SK-N-SH treated with all-trans-retinoic acid at 6 μM for 48 hours (cell line): ENCODE results near the gene LARGE1.

Source experiments
- ATAC-seq: fragments of 200-7000 bp; cut with Tn5 transposase; 3 replicates; pipeline ENCODE4 v1.9.1; 2020; ENCODE audit warnings: mild to moderate bottlenecking, moderate library complexity
- ARNTL ChIP-seq: fragments of 450-650 bp; formaldehyde crosslinking; IDR thresholded peaks from 2 replicates; pipeline ENCODE4 v1.5.0; 2020; ENCODE audit warnings: low read depth, mild to moderate bottlenecking, moderate library complexity, borderline replicate concordance
- BACH2 ChIP-seq: fragments of 250-450 bp; sonication (Bioruptor Pico); IDR thresholded peaks from 2 replicates; pipeline ENCODE4 v1.9.0; 2021; ENCODE audit warnings: mild to moderate bottlenecking, borderline replicate concordance
- CSDC2 ChIP-seq: fragments of 250-450 bp; sonication (Bioruptor Pico); IDR thresholded peaks from 2 replicates; pipeline ENCODE4 v1.5.0; 2020; ENCODE audit warnings: mild to moderate bottlenecking, moderate library complexity
- CSRNP3 ChIP-seq: fragments of 250-450 bp; sonication (Bioruptor Pico); IDR thresholded peaks from 2 replicates; pipeline ENCODE4 v1.5.1; 2021; ENCODE audit warnings: mild to moderate bottlenecking, moderate library complexity
- ESRRG ChIP-seq: fragments of 250-450 bp; sonication (Bioruptor Pico); IDR thresholded peaks from 2 replicates; pipeline ENCODE4 v1.6.1; 2021; ENCODE audit warnings: mild to moderate bottlenecking
- GLIS3 ChIP-seq: fragments of 250-450 bp; sonication (Bioruptor Pico); IDR thresholded peaks from 2 replicates; pipeline ENCODE4 v1.5.0; 2020; ENCODE audit warnings: mild to moderate bottlenecking, moderate library complexity
- ISL1 ChIP-seq: fragments of 250-450 bp; sonication (Bioruptor Pico); IDR thresholded peaks from 2 replicates; pipeline ENCODE4 v2.1.2; 2022; ENCODE audit warnings: mild to moderate bottlenecking, moderate library complexity
- OSR1 ChIP-seq: fragments of 250-450 bp; sonication (Bioruptor Pico); IDR thresholded peaks from 2 replicates; pipeline ENCODE4 v1.8.0; 2022; ENCODE audit warnings: moderate library complexity, mild to moderate bottlenecking, inconsistent platforms
- PPARA ChIP-seq: fragments of 250-450 bp; sonication (Bioruptor Pico); IDR thresholded peaks from 2 replicates; pipeline ENCODE4 v1.5.0; 2020; ENCODE audit warnings: mild to moderate bottlenecking, borderline replicate concordance
- RARB ChIP-seq: fragments of 250-450 bp; sonication (Bioruptor Pico); IDR thresholded peaks from 2 replicates; pipeline ENCODE4 v1.8.0; 2021; ENCODE audit warnings: mild to moderate bottlenecking, moderate library complexity
- SNAI2 ChIP-seq: fragments of 250-450 bp; sonication (Bioruptor Pico); IDR thresholded peaks from 2 replicates; pipeline ENCODE4 v1.5.0; 2020; ENCODE audit warnings: mild to moderate bottlenecking, moderate library complexity
- TOX ChIP-seq: fragments of 250-450 bp; sonication (Bioruptor Pico); IDR thresholded peaks from 2 replicates; pipeline ENCODE4 v1.8.0; 2021; ENCODE audit warnings: mild to moderate bottlenecking, moderate library complexity, borderline replicate concordance
- ZC3H10 ChIP-seq: fragments of 250-450 bp; sonication (Bioruptor Pico); IDR thresholded peaks from 2 replicates; pipeline ENCODE4 v1.5.1; 2021; ENCODE audit warnings: mild to moderate bottlenecking, moderate library complexity
- ZFP3 ChIP-seq: fragments of 250-450 bp; sonication (Bioruptor Pico); IDR thresholded peaks from 2 replicates; pipeline ENCODE4 v1.5.0; 2020; ENCODE audit warnings: mild to moderate bottlenecking, moderate library complexity
- ZFP30 ChIP-seq: fragments of 450-650 bp; formaldehyde crosslinking; IDR thresholded peaks from 2 replicates; pipeline ENCODE4 v1.5.0; 2022; ENCODE audit warnings: mild to moderate bottlenecking, moderate library complexity
- ZNF565 ChIP-seq: fragments of 450-650 bp; formaldehyde crosslinking; conservative IDR thresholded peaks from 2 replicates; pipeline ENCODE4 v1.5.0; 2020; ENCODE audit warnings: low read depth, mild to moderate bottlenecking, moderate library complexity
- ZNF70 ChIP-seq: fragments of 450-650 bp; formaldehyde crosslinking; IDR thresholded peaks from 2 replicates; pipeline ENCODE4 v1.5.0; 2020; ENCODE audit warnings: mild to moderate bottlenecking, moderate library complexity
- ZNF8 ChIP-seq: fragments of 450-650 bp; formaldehyde crosslinking; IDR thresholded peaks from 2 replicates; pipeline ENCODE4 v1.5.0; 2020; ENCODE audit warnings: mild to moderate bottlenecking, moderate library complexity
- TF ChIP-seq, protein P1 (sequence below): fragments of 250-450 bp; sonication (Bioruptor Pico); IDR thresholded peaks from 2 replicates; pipeline ENCODE4 v1.5.0; 2020; ENCODE audit warnings: mild to moderate bottlenecking, moderate library complexity
- TF ChIP-seq, protein P2 (sequence below): fragments of 250-450 bp; sonication (Bioruptor Pico); IDR thresholded peaks from 2 replicates; pipeline ENCODE4 v1.5.1; 2020; ENCODE audit warnings: low read depth, mild to moderate bottlenecking, moderate library complexity
- TF ChIP-seq, protein P3 (sequence below): fragments of 250-450 bp; sonication (Bioruptor Pico); IDR thresholded peaks from 2 replicates; pipeline ENCODE4 v1.8.0; 2021; ENCODE audit warnings: low read depth, mild to moderate bottlenecking, moderate library complexity, borderline replicate concordance
- TF ChIP-seq, protein P4 (sequence below): fragments of 250-450 bp; sonication (Bioruptor Pico); IDR thresholded peaks from 2 replicates; pipeline ENCODE4 v1.8.0; 2020; ENCODE audit warnings: mild to moderate bottlenecking, moderate library complexity, borderline replicate concordance

LARGE1 gene

DNA sequence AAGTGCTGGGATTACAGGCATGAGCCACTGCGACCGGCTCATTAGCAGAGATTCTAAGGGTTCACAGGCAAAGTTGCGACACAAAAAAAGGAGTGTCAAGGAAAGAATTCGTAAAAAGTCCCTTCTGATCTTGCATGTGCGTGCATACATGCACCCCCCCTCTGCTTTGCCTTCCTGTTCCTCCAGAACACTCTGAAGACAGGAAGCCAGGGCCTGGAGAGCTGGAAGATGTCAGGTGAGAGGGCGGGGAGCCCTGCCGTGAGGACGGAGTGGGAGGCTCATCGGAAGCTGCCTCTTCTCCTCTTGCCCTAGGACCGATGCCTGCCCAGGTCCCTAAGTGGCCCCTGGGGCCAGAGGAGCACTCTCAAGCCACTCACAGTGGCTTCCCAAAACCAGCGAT is 89.1 kb downstream of the LARGE1 start:
- ATAC-seq, result no peak
- TF ChIP-seq ESRRG (CRISPR knock-in tag) (no peak), ZFP3 (CRISPR knock-in tag) (no peak), SNAI2 (CRISPR knock-in tag) (no peak), ZNF70 (CRISPR knock-in tag) (no peak), OSR1 (CRISPR knock-in tag) (no peak), BACH2 (CRISPR knock-in tag) (no peak), ISL1 (CRISPR knock-in tag) (no peak), ARNTL (CRISPR knock-in tag) (no peak), ZNF8 (CRISPR knock-in tag) (no peak), ZNF565 (no peak), CSRNP3 (CRISPR knock-in tag) (no peak), ZFP30 (CRISPR knock-in tag) (no peak), PPARA (CRISPR knock-in tag) (no peak)
- TF ChIP-seq, protein P1, sequence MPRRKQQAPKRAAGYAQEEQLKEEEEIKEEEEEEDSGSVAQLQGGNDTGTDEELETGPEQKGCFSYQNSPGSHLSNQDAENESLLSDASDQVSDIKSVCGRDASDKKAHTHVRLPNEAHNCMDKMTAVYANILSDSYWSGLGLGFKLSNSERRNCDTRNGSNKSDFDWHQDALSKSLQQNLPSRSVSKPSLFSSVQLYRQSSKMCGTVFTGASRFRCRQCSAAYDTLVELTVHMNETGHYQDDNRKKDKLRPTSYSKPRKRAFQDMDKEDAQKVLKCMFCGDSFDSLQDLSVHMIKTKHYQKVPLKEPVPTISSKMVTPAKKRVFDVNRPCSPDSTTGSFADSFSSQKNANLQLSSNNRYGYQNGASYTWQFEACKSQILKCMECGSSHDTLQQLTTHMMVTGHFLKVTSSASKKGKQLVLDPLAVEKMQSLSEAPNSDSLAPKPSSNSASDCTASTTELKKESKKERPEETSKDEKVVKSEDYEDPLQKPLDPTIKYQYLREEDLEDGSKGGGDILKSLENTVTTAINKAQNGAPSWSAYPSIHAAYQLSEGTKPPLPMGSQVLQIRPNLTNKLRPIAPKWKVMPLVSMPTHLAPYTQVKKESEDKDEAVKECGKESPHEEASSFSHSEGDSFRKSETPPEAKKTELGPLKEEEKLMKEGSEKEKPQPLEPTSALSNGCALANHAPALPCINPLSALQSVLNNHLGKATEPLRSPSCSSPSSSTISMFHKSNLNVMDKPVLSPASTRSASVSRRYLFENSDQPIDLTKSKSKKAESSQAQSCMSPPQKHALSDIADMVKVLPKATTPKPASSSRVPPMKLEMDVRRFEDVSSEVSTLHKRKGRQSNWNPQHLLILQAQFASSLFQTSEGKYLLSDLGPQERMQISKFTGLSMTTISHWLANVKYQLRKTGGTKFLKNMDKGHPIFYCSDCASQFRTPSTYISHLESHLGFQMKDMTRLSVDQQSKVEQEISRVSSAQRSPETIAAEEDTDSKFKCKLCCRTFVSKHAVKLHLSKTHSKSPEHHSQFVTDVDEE (CRISPR knock-in tag), result no peak
- TF ChIP-seq, protein P2, sequence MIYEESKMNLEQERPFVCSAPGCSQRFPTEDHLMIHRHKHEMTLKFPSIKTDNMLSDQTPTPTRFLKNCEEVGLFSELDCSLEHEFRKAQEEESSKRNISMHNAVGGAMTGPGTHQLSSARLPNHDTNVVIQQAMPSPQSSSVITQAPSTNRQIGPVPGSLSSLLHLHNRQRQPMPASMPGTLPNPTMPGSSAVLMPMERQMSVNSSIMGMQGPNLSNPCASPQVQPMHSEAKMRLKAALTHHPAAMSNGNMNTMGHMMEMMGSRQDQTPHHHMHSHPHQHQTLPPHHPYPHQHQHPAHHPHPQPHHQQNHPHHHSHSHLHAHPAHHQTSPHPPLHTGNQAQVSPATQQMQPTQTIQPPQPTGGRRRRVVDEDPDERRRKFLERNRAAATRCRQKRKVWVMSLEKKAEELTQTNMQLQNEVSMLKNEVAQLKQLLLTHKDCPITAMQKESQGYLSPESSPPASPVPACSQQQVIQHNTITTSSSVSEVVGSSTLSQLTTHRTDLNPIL (CRISPR knock-in tag), result no peak
- TF ChIP-seq, protein P3, sequence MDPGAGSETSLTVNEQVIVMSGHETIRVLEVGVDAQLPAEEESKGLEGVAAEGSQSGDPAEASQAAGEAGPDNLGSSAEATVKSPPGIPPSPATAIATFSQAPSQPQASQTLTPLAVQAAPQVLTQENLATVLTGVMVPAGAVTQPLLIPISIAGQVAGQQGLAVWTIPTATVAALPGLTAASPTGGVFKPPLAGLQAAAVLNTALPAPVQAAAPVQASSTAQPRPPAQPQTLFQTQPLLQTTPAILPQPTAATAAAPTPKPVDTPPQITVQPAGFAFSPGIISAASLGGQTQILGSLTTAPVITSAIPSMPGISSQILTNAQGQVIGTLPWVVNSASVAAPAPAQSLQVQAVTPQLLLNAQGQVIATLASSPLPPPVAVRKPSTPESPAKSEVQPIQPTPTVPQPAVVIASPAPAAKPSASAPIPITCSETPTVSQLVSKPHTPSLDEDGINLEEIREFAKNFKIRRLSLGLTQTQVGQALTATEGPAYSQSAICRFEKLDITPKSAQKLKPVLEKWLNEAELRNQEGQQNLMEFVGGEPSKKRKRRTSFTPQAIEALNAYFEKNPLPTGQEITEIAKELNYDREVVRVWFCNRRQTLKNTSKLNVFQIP (CRISPR knock-in tag), result no peak
- TF ChIP-seq, protein P4, sequence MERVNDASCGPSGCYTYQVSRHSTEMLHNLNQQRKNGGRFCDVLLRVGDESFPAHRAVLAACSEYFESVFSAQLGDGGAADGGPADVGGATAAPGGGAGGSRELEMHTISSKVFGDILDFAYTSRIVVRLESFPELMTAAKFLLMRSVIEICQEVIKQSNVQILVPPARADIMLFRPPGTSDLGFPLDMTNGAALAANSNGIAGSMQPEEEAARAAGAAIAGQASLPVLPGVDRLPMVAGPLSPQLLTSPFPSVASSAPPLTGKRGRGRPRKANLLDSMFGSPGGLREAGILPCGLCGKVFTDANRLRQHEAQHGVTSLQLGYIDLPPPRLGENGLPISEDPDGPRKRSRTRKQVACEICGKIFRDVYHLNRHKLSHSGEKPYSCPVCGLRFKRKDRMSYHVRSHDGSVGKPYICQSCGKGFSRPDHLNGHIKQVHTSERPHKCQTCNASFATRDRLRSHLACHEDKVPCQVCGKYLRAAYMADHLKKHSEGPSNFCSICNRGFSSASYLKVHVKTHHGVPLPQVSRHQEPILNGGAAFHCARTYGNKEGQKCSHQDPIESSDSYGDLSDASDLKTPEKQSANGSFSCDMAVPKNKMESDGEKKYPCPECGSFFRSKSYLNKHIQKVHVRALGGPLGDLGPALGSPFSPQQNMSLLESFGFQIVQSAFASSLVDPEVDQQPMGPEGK, result no peak

GRCh38 chr22:33829546-33830280 is 90.6 kb downstream of the LARGE1 start:
- no peak for ATAC-seq
- TF ChIP-seq OSR1 (CRISPR knock-in tag) (no peak), RARB (CRISPR knock-in tag) (no peak), ESRRG (CRISPR knock-in tag) (no peak), SNAI2 (CRISPR knock-in tag) (no peak), ZNF8 (CRISPR knock-in tag) (no peak), ZNF70 (CRISPR knock-in tag) (no peak), GLIS3 (CRISPR knock-in tag) (no peak), CSDC2 (CRISPR knock-in tag) (no peak), TOX (CRISPR knock-in tag) (no peak), ZC3H10 (CRISPR knock-in tag) (no peak), ZNF565 (no peak), ISL1 (CRISPR knock-in tag) (no peak)
- TF ChIP-seq, protein P4, result no peak
- TF ChIP-seq, protein P1 (CRISPR knock-in tag), result no peak
- TF ChIP-seq, protein P3 (CRISPR knock-in tag), result no peak
